Measurements from ENCODE around the gene EHMT1. TPM values are rescaled to one million over a fixed set of nuclear protein-coding genes. Genes with fewer than 3 reads are reported as not detected.
A peak's percentile ranks its signal among the peaks of the same experiment; 100 is the strongest.

EHMT1 gene
- total and polyA plus RNA-seq, 2 of the 13 experiments (the other 11 are each of a cell fraction or from before 2014, with no cell fraction given): 23.0 to 27.1 TPM

DNA sequence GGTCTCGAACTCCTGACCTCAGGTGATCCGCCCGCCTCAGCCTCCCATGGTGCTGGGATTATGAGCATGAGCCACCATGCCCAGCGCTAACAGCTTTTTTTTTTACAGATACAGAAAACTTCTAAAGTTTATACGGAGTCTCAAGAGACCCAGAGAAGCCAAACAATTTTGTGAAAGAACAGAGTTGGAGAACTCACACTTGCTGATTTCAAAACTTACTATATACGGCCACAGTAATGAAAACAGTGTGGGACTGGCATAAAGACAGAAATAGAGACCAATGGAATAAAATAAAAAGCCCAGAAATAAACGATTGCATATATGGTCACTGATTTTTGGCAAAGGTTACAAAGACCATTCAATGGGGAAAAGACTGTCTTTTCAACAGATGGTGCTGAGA, 173.1 kb downstream of the EHMT1 start (continued):
- TF ChIP-seq, protein P1, sequence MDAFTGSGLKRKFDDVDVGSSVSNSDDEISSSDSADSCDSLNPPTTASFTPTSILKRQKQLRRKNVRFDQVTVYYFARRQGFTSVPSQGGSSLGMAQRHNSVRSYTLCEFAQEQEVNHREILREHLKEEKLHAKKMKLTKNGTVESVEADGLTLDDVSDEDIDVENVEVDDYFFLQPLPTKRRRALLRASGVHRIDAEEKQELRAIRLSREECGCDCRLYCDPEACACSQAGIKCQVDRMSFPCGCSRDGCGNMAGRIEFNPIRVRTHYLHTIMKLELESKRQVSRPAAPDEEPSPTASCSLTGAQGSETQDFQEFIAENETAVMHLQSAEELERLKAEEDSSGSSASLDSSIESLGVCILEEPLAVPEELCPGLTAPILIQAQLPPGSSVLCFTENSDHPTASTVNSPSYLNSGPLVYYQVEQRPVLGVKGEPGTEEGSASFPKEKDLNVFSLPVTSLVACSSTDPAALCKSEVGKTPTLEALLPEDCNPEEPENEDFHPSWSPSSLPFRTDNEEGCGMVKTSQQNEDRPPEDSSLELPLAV (CRISPR knock-in tag; conservative IDR thresholded peaks at IDR 0.05; ENCODE audit: low read depth): no peak

DNA sequence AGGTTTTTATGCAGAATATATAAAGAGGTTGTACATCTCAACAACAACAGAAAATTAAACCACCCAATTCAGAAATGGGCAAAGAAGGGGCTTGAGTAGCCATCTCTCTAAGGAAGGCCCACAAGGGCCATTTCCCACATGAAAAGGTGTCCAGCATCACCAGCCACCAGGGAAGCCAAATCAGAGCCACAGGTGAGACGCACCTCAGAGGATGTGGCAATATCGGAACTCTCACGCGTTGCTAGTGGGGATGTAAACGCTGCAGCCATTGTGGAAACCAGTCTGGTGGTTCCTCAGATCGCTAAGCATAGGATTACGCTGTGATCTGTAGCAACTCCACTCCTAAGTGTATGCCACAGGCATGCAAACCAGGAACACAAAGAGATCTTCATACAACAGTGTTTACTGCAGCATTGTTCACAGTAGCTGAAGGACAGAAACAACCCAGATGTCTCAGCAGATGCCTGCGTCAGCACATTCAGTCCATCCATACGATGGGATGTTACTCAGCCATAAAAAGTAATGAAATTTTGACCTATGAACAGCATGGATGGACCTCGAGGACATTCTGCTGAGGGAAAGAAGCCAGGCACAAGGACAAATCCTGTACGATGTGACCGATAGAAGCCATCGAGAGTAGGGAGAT, 174.5 kb downstream of the EHMT1 start:
- WGBS (ENCODE audit: low lambda C conversion rate): 96% methylated on average over 13 of the region's 13 CpGs
- Histone ChIP-seq H3K79me2 (ENCODE audit: insufficient read depth, low read length) (no peaks in the 10 kb centered on the region), H3K27me3 (ENCODE audit: control insufficient read depth in 1 of 2, insufficient read depth in 2 of 2, low read length in 2 of 2) (no peaks in the 10 kb centered on the region), H3K36me3 (replicated peaks in 1 of 2; ENCODE audit: control insufficient read depth in 1 of 2, insufficient read depth in 2 of 2, low read length in 2 of 2) (peaks cover 14 to 51% of the 10 kb centered on the region in 2 experiments), H3K9ac (ENCODE audit: insufficient read depth, low read depth, low read length) (no peak overlapping the region), H3K4me3 (replicated peaks in 1 of 3; ENCODE audit: insufficient read depth in 1 of 3, low read depth in 2 of 3, low read length in 3 of 3) (no peak overlapping the region), H2AFZ (ENCODE audit: low read length) (no peak overlapping the region), H3K27ac (ENCODE audit: extremely low read length, insufficient read depth, low read length) (no peak overlapping the region), H4K20me1 (ENCODE audit: insufficient read depth, low read length) (no peaks in the 10 kb centered on the region), H3K4me2 (ENCODE audit: low read depth, low read length) (no peak overlapping the region), H3K9me3 (ENCODE audit: low read length) (no peaks in the 10 kb centered on the region), H3K4me1 (ENCODE audit: insufficient read depth, low read length) (peaks cover 24% of the 10 kb centered on the region)
- ChIA-PET POLR2A (no interaction called here), CTCF (ENCODE audit: low intra/inter-chr PET ratio, low total read pairs) (no interaction called here)
- no TSS peak for BruUV-seq (replicated peaks)
- intact Hi-C loops (cut with micrococcal nuclease; ENCODE audit: unreplicated experiment) (no loop called here), in situ Hi-C loops (cut with HindIII; ENCODE audit: extremely low pct_ligation_motif_present, low pct_unique_long_range_greater_than_20kb) (no loop called here)
- TF ChIP-seq MAFK (conservative IDR thresholded peaks at IDR 0.05 in 1 of 2, IDR thresholded peaks at IDR 0.05 in 1 of 2; ENCODE audit: low read length in 2 of 2) (peak; percentile 49 to 50), TEAD2 (CRISPR knock-in tag; IDR thresholded peaks at IDR 0.05) (no peak), ZNF207 (IDR thresholded peaks at IDR 0.05; ENCODE audit: borderline replicate concordance) (no peak)
- TF ChIP-seq, protein P2, sequence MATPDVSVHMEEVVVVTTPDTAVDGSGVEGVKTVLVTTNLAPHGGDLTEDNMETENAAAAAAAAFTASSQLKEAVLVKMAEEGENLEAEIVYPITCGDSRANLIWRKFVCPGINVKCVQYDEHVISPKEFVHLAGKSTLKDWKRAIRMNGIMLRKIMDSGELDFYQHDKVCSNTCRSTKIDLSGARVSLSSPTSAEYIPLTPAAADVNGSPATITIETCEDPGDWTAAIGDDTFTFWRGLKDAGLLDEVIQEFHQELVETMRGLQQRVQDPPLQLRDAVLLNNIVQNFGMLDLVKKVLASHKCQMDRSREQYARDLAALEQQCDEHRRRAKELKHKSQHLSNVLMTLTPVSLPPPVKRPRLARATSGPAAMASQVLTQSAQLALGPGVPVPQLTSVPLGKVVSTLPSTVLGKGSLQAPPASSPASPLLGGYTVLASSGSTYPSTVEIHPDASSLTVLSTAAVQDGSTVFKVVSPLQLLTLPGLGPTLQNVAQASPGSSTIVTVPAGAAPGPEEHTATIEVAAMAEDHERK (CRISPR knock-in tag; IDR thresholded peaks at IDR 0.05; ENCODE audit: low read depth): no peak
- DNase-seq (ENCODE audit: low spot score) (no peak), ATAC-seq (no peak), FAIRE-seq (no peak)

Data from HepG2 (cell line).